ENCODE data around the gene COL4A2.

DNA sequence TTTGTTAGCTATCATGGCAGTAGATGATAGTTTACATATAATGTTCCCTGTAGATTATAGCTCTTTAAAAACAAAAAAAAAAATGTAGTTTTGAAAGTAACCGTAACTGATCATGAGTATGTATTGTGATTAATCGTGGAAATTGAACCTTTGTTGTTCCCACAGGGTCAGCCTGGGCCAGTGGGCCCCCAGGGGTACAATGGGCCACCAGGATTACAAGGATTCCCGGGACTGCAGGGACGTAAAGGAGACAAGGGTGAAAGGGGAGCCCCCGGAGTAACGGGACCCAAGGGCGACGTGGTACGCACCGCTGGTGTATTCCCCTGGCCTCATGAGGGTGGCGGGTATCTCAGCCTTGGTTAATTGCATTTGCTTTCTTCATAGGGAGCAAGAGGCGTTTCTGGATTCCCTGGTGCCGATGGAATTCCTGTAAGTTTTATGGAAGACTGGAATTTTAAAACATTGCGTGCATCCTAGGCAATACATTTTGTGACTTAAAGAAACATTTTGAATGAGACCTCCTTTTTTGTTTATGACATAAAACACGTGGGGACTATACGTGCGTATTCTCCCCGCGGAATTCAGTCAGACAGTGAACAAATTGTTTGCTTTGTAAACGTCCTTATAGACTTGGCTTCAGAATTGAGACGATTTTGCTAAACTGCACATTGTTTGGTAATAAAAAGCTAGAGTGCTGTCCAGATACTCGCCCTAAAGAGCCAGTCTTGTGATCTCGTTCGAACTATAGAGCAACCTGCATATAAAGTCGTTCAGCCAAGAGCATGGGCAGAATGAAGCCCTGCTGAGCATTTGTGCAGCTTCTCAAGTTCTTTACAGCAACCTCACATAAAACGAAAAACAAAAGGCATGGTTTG, 117.7 kb downstream of the COL4A2 start:
- TF ChIP-seq EZH2 (IDR thresholded peaks at IDR 0.05) (no peak), POLR2AphosphoS5 (IDR thresholded peaks at IDR 0.05; ENCODE audit: borderline replicate concordance, low read depth, low read length) (no peak), FOXP2 (optimal IDR thresholded peaks at IDR 0.05; ENCODE audit: control extremely low read depth, extremely low read length, insufficient read depth) (no peak)
